Kidney (tissue), 14 donors: ENCODE data around the gene SLC18A2. TPM values are rescaled to one million over a fixed set of nuclear protein-coding genes. Genes with fewer than 3 reads are reported as not detected.
A peak's percentile ranks its signal among the peaks of the same experiment; 100 is the strongest.

ENCODE experiments used
- DNase-seq, 5 donors: peaks; one replicate each; pipeline ENCODE4 v3.0.0-alpha.2; 2013 to 2020
- FAIRE-seq: peaks from 2 replicates; lab custom pipeline; 2012; peaks lifted over from hg19 to GRCh38; lab: Jason Lieb, UNC
- H3K27ac ChIP-seq, 2 donors: one replicate each; pipeline ENCODE4 v1.7.0; 2013; ENCODE audit warnings: low read depth in 2 of 2, low read length in 2 of 2, inconsistent platforms in 1 of 2
- H3K27me3 ChIP-seq: one replicate; pipeline ENCODE4 v1.7.1; 2013; ENCODE audit warnings: low read length, inconsistent platforms; ENCODE audit not compliant: control insufficient read depth, insufficient read depth
- H3K36me3 ChIP-seq, 3 donors: one replicate each; pipeline versions ENCODE4 v1.7.0 to v1.7.1; 2013; ENCODE audit warnings: low read length in 3 of 3, control low read depth in 1 of 3, inconsistent platforms in 1 of 3; ENCODE audit not compliant: insufficient read depth in 3 of 3, control insufficient read depth in 2 of 3
- H3K4me1 ChIP-seq, 3 donors: one replicate each; pipeline versions ENCODE4 v1.7.0 to v1.7.1; 2013; ENCODE audit warnings: low read length in 3 of 3, inconsistent platforms in 1 of 3, low read depth in 1 of 3; ENCODE audit not compliant: control insufficient read depth in 2 of 3, insufficient read depth in 2 of 3
- H3K4me3 ChIP-seq, 3 donors: one replicate each; pipeline versions ENCODE4 v1.7.0 to v1.8.1; 2013; ENCODE audit warnings: low read length in 3 of 3, control low read depth in 1 of 3, inconsistent platforms in 1 of 3
- H3K9ac ChIP-seq, 3 donors: one replicate each; pipeline versions ENCODE4 v1.7.0 to v1.7.1; 2013; ENCODE audit warnings: low read length in 3 of 3, control low read depth in 1 of 3, inconsistent platforms in 1 of 3
- H3K9me3 ChIP-seq, 3 donors: one replicate each; pipeline versions ENCODE4 v1.7.0 to v1.7.1; 2013; ENCODE audit warnings: low read length in 3 of 3, control low read depth in 1 of 3, inconsistent platforms in 1 of 3; ENCODE audit not compliant: control insufficient read depth in 2 of 3, insufficient read depth in 1 of 3
- intact Hi-C: fragments of 100-400 bp; cut with DNase I; formaldehyde crosslinking; loops from one replicate; pipeline ENCODE4 v1.11.1; 2022
- polyA plus RNA-seq: library from polyadenylated mRNA; stranded (reverse); fragments of 350-450 nt; fragmentation: Illumina TruSeq; extraction: RNeasy Lipid Tissue Mini Kit (QIAGEN cat#74804); gene quantifications from one replicate; pipeline ENCODE4 v1.2.3, GENCODE V29; 2014; ENCODE audit warnings: low read depth, low replicate concordance; ENCODE audit not compliant: insufficient read depth
- total RNA-seq: library from RNA; stranded (reverse); fragmentation: NEBNext Ultra II Directional; extraction: Animal tissue kit (Norgen Biotek cat#: 25700); gene quantifications from one replicate; pipeline ENCODE4 v1.2.1, GENCODE V29; 2021
- TF ChIP-seq, protein P1 (sequence below): IDR thresholded peaks from 3 replicates; pipeline ENCODE4 v1.5.1; 2012; ENCODE audit warnings: mild to moderate bottlenecking, moderate library complexity, borderline replicate concordance; ENCODE audit not compliant: insufficient read depth; ENCODE audit errors: extremely low read depth
- donor health status: control.
- donor health status: control.
- donor health status: control.
- donor health status: control.
- donor health status: control.
- donor health status: DM: yes; HTN: yes; CAD: no.
- donor health status: Normal renal cell carcinoma (clear cell type).

The SLC18A2 gene
- total and polyA plus RNA-seq, 2 donors from 2014 or later: 0.15 to 4.6 TPM

DNA sequence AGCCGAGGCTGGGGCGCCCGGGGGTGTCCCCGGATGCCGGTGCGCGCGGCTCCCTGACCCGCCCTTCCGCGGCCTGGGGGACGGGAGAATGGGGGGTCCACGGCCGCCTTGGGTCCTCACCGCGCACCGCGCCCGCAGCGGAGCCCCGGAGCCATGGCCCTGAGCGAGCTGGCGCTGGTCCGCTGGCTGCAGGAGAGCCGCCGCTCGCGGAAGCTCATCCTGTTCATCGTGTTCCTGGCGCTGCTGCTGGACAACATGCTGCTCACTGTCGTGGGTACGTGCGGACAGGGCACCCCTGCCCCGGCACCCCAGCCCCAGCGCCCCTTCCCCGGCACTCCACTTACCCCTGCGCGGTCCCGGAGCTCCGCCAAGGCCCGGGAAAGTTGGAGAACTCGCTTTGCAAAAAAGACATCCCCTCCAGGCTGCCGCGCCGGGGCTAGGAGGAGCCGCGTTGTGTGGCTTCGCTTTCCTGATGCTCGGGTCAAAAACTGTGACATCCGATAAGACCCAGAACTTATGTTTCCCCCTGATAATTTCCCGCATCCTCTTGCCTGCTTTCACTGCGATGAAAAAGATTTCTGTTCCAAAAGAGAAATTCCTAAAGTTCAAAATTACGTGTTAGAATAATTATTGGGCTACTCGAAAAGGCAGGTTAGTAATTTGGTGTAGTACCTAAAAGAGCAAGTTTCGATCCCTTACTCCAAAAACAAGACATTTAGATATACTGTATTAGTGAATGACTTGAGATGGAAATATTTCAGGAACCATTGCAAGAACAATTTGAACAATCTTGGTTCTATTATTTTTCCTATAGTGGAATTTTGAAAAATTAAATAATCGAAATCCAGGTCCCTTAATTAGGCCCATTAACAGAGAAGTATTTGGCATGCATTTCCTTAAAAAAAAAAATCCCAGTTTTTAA lies 888 bp downstream of the SLC18A2 start:
- intact Hi-C loops: no loop called here
- H3K4me1 ChIP-seq: no peaks in the 10 kb centered on the region
- no peaks in the 10 kb centered on the region for H3K36me3 ChIP-seq
- no peak overlapping the region for H3K9ac ChIP-seq
- H3K27ac ChIP-seq: no peak overlapping the region
- DNase-seq: peak in 4 of 5 donors; percentile 26 to 67 (median 30)
- peaks cover 6% of the 10 kb centered on the region for H3K27me3 ChIP-seq
- TF ChIP-seq, protein P1, sequence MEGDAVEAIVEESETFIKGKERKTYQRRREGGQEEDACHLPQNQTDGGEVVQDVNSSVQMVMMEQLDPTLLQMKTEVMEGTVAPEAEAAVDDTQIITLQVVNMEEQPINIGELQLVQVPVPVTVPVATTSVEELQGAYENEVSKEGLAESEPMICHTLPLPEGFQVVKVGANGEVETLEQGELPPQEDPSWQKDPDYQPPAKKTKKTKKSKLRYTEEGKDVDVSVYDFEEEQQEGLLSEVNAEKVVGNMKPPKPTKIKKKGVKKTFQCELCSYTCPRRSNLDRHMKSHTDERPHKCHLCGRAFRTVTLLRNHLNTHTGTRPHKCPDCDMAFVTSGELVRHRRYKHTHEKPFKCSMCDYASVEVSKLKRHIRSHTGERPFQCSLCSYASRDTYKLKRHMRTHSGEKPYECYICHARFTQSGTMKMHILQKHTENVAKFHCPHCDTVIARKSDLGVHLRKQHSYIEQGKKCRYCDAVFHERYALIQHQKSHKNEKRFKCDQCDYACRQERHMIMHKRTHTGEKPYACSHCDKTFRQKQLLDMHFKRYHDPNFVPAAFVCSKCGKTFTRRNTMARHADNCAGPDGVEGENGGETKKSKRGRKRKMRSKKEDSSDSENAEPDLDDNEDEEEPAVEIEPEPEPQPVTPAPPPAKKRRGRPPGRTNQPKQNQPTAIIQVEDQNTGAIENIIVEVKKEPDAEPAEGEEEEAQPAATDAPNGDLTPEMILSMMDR: no peak
- no peak overlapping the region for H3K4me3 ChIP-seq
- no peak for FAIRE-seq
- no peaks in the 10 kb centered on the region for H3K9me3 ChIP-seq

DNA sequence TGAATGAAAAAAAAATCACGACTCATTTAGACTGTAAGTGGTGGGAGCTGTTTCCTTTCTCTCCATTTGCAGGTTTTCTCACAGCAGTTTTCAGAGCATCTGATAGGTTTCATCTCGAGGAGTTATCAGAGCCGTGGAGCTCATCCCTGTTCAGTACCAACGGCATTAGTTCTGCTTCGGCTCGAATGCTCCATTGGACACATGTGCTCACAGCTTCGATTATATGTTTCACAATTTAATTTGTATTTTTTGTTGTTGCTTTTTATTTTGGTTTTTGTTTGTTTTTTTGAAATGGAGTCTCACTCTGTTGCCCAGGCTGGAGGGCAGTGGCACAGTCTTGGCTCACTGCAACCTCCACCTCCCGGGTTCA lies 1.5 kb downstream of the SLC18A2 start:
- Histone ChIP-seq H3K4me3 (no peak overlapping the region), H3K4me1 (no peaks in the 10 kb centered on the region), H3K9me3 (no peaks in the 10 kb centered on the region), H3K36me3 (no peaks in the 10 kb centered on the region), H3K27ac (no peak overlapping the region), H3K27me3 (peaks cover 6% of the 10 kb centered on the region), H3K9ac (no peak overlapping the region)
- DNase-seq: no peak
- TF ChIP-seq, protein P1: no peak
- no peak for FAIRE-seq
- intact Hi-C loops: no loop called here

DNA sequence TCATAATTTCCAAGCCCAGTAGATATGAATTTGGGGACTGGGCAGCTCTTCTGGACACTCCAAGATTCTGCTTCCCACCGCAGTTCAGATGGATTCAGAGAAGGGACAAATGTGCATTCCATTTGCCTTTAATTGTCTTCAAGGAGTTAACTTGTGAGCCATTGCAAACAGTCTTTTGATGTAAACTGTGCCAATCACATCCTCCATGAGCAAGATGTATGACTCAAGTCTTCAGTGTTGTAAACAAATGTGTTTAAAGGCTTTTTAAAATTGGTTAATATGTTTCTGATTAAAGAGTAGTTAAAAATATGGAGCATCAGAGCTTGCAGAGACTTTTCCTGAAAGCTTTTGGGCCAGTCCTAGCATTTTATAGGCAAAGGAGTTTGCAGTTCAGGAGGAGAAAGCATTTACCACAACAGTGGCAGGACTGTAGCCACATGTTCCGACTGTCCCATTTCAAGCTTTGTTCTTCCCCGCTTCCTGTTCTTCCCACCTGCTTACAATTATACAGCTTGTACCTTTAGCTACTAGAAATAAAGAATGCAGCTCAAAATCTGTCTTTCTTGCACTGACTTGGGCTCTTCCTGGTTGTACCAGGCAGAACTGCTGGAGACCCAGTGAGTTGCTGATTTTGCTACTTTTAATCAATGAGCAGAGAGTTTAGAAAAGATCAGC lies 6.2 kb downstream of the SLC18A2 start:
- FAIRE-seq: no peak
- H3K27ac ChIP-seq: no peak overlapping the region
- no peak overlapping the region for H3K9ac ChIP-seq
- intact Hi-C loops: no loop called here
- no peaks in the 10 kb centered on the region for H3K9me3 ChIP-seq
- TF ChIP-seq, protein P1: no peak
- H3K4me1 ChIP-seq: no peaks in the 10 kb centered on the region
- H3K27me3 ChIP-seq: peaks cover 2% of the 10 kb centered on the region
- H3K36me3 ChIP-seq: no peaks in the 10 kb centered on the region
- no peak for DNase-seq
- H3K4me3 ChIP-seq: no peak overlapping the region
